EH (cell line): ENCODE data around the gene FXN.
"Not testable (repeated sequence)": the region's sequence is repeated elsewhere in the genome, so short reads cannot be mapped to it uniquely, and the experiment has no call there.

Source experiments
- DNase-seq: peaks from one replicate; pipeline ENCODE4 v3.0.0-alpha.2; 2015; ENCODE audit warnings: low read depth

The FXN gene

DNA sequence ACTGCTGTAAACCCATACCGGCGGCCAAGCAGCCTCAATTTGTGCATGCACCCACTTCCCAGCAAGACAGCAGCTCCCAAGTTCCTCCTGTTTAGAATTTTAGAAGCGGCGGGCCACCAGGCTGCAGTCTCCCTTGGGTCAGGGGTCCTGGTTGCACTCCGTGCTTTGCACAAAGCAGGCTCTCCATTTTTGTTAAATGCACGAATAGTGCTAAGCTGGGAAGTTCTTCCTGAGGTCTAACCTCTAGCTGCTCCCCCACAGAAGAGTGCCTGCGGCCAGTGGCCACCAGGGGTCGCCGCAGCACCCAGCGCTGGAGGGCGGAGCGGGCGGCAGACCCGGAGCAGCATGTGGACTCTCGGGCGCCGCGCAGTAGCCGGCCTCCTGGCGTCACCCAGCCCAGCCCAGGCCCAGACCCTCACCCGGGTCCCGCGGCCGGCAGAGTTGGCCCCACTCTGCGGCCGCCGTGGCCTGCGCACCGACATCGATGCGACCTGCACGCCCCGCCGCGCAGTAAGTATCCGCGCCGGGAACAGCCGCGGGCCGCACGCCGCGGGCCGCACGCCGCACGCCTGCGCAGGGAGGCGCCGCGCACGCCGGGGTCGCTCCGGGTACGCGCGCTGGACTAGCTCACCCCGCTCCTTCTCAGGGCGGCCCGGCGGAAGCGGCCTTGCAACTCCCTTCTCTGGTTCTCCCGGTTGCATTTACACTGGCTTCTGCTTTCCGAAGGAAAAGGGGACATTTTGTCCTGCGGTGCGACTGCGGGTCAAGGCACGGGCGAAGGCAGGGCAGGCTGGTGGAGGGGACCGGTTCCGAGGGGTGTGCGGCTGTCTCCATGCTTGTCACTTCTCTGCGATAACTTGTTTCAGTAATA lies at the start of gene FXN:
FXN (plus strand) TSS at position 315 of the 871 bp plus-strand sequence; CDS start at position 346, 31 bp downstream.
- DNase-seq: peak; percentile 81

DNA sequence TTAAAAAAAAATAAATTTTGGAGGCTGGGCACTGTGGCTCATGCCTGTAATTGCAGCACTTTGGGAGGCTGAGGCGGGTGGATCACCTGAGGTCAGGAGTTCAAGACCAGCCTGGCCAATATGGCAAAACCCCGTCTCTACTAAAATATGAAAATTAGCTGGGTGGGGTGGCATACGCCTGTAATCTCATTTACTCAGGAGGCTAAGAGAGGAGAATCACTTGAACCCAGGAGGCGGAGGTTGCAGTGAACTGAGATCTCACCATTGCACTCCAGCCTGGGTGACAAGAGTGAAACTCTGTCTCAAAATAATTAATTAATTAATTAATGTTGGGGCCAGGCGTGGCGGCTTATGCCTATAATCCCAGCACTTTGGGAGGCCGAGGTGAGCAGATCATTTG lies 48.6 kb upstream of the FXN start:
- DNase-seq: not testable (repeated sequence)

DNA sequence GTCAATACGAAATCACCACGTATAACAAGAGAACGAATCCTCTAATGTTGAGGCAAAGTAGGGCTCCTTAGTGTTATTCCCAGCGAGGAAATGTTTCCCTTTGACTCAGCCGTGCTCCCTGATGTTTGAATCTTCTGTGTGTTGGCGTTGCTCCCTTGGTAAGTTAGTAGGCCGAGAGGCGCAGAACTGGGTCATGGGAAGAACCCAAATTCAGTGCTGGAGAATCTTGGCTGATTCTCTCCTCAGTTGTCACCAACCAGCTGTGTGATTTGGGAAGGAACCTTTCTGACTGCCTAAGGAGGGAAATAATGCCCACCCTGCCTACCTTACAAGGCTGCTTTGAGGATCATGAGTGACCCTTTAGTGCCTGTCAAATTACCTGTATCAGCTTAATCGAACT lies 44.1 kb upstream of the FXN start:
- DNase-seq: no peak

DNA sequence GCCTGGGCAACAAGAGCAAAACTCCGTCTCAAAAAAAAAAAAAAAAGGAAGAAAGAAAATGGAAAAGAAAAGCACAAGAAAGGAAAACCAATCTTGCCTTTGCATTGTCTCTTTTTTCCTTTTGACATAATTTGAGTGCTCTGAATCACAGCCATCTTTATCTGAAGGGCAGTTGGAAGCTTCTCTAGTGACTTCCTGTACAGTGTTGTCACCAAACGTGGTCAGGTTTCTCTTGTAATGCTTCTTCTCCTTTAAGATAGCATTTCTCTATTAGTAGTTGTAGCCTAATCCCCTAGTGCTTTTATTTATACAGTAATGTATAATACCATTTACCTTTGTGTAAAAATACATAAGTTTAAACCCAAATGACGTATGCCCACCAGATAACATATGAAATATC lies 39.8 kb upstream of the FXN start:
- DNase-seq: no peak

DNA sequence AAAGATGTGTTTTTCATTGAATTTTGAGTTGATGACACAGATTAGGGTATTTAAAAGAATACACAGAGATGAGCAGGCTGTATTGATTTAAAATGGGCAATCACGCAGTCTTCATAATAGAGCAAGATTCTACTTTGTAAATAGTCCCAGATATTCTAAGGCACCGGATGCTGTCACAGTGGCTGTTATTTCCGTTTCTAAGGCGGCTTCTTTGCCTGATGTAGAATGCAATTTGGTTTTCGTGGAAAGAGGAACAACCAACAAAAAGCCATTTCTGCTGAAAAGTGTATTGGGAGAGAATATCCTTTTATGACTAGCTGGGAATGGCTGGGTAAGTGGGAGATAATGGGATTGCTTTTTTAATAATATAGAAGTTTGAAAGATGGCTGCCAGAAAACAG lies 39.1 kb upstream of the FXN start:
- no peak for DNase-seq

DNA sequence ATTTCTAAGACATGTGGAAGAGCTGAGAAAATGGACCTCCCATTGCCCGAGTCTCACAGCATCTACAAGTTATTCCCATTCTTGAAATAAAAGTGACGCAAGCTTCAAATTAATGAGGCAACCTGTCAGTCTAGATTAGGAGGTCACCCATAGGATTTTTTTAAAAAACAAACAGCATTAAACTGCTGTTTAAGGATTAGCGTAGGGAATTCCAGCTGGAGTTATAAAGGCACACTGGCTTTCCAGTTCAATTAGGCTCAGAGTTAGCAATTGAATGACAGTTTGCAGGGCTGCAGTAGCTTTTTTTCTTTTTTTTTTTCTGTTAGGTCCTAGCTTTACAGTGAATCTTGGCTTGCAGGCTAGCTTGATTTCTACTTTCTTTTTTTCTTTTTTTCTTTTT lies 37.9 kb upstream of the FXN start:
- DNase-seq: no peak

DNA sequence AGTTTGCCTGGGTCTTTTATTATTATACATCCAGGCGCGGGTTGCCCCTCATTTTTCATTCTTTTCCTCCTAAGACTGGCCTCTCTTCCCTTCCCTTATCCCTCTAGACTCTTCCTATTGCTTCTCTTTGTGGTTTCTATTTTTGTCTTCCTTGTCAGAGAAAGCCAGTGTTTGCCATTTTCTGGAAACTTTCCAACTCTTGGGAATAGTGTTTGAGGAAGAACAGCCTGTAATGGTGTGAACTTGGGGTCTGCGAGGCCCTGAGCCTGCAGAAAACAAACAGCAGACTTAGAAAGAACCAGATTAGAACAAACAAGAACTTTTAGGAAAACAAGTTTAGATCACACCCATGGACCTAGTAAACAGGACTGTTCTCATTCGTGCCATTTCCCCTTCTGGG lies 37.2 kb upstream of the FXN start:
- DNase-seq: no peak

DNA sequence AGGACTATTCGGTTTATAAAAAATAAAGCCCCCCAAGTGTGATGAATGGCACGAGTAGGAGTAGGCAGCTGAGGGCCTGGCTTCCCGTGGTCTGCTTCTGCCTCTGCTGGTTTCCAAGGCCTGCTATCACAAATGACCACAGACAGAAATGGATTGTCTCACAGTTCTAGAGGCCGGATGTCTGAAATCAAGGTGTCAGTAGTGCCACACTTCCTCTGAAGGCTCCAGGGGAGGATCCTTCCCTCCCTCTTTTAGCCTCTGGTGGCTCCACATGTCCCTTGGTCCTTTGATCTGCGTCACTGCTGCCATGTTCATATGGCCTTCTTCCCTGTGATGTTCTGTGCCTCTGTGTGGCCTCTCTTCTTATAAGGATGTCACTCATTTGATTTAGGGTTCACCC lies 36.7 kb upstream of the FXN start:
- DNase-seq: no peak

DNA sequence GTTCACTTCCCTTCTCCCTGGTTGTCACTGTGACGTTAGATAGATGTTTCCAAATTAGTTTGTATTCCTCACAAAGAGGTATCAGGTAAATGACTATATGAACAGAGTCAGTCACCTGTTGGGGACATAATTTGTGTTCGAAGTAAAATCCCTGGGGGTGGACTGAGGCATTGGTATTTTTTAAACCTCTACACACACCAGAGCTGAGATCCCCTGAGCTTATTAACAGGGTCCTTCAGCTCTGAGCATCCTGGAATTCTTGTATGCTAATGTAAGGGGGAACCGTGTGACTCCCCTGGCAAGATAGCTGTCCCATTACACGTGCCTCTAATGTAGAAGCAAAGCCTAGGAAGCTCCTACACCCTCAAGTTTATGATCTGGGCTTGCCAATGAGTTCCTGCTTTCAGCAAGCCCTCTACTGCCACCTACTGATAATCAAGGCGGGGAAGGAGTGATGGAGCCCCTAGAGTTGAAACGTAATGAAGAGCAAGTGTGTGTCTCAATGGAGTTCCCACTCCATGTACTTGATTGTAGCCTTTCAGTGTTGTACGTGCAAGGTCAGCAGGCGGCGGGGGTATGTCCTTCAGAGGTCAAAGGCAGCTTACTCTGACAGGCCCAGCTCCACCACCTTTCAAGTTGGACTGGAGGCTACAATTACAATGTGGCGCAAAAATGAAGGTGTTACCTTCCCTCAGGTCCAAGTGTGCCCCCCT lies 36.0 kb upstream of the FXN start:
- peak; percentile 71 for DNase-seq

DNA sequence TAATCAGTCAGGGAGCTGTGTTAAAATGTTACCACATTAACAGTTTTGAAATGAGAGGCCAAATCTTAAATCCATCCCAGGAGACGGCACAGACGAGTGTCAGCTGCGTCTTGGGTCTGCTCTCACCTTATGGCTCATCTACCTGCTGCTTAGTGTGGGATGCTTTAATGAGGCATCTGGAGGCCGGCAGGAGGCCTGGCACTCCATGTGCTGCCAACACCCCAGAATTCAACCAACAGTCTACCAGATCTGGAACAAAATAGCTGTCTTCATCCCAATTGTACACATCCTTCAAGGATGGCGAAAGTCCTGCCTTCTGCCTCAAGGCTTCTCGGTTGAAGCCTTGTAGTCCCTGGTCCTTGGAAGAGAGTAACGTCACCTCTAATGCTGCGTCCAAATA lies 33.6 kb upstream of the FXN start:
- DNase-seq: no peak

DNA sequence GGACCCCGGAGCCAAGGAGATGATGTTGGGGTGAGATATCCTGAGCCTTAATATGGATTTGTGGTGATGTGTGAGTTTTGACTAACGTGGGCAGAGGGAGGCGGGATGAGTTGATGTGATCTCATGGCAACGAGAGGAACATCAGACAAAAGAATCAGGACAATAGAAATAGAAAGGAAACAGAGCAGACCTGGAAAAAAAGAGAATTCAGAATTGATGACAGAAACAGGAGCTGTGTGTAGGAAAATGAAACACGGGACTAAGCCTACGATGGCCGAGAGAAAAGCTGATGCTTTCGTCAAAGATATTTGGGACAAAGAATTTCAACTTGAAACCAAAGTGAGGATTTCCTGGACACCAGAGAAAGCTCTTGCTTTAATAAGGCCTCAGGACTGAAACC lies 32.5 kb upstream of the FXN start:
- no peak for DNase-seq

DNA sequence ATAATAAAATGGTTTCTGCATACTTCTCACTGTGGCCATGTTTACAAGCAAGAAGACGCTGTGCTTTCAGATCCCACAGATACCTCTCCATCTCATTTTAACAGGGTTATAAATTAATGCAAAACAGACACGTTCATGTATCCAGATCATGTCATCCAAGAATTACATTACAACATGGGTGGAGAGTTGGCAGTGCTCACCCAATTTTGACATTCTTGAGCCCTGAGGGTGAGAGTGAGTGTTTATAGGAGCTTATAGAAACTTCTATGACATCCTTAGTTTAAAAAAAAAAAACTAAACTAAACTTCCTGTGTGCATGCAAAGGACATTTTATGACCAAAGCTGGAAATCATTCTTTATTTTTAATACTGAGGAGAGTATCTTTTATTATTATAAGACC lies 30.7 kb upstream of the FXN start:
- peak; percentile 62 for DNase-seq

DNA sequence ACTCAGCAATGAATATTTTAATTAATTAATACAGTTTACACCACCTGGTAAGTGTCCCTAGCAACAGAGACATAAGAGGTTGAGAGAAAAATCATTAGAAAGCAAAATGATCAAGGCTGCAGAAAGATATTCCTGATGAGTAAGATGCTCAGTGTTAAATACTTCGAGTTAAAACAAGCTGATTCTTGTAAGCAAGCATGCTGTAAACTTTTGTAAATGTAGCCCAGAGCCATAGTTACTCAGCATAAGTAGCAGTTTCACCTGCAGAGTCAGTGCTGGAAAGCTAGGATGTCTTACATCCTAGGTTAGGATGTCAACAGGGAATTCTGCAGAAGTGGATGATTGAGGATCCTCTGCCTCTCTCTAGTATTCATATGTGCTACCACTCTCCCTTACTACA lies 25.8 kb upstream of the FXN start:
- no peak for DNase-seq

DNA sequence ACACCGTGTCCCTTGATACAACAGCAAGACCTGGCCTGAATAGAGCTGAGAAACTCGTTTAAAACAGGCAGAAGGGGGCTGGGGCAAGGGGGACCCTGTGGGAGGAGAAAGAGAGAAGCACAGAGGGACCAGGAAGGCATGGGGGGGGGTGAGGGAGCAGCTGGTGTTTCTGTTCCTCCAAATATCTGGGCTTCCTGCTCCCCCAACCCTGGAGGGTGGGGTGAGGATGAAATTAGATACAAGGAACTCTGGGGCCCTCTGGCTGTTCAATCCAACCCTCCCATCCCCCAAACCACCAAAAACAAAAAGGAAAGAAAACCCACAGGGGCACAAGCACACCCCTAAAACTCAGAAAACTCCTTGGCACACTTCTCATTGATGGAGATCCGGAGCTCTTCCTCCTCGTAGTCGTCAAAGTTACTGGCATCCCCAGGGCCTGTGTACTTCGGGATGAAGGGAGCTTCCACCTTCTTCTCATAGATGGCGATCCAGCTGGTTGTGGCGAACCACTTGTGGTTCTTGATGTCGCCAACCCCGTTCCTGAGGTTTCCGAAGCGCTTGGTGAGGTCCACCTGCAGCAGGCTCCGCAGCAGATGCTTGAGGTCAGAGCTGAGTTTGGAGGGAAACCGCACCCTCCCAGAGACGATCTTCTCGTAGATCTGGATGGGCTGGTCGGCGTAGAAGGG lies 22.7 kb upstream of the FXN start:
- no peak for DNase-seq

DNA sequence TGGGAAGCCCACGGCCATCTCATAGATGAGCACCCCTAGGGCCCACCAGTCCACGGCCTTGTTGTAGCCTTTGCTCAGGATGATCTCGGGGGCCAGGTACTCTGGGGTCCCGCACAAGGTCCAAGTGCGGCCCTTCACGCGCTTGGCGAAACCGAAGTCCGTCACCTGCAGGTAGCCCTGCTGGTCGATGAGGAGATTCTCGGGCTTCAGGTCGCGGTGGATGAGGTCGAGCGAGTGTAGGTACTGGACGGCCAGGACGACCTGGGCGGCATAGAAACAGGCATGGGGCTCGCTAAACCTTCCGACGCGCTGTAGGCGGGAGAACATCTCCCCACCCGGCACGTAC lies 22.2 kb upstream of the FXN start:
- no peak for DNase-seq

DNA sequence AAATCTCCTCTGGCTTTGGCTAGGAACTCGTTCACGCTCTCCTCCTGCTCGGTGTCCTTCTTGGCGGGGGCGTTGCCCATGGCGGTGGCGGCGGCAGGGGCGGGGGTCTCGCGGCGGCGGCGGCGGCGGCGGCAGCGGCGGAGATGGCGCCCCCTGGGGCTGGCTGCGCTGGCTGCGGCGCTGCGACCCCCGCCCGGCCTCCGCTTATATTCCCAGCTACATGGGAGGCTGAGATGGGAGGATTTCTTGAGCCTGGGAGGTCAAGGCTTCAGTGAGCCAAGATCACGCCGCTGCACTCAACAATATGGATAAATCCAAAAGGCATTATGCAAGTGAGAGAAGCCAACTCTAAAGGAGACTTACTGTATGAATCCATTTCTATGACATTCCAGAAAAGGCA lies 21.5 kb upstream of the FXN start, which contains the start of gene PRKACG:
PRKACG (minus strand) TSS at position 101 of the 400 bp plus-strand sequence; CDS start at position 80, 21 bp downstream.
- DNase-seq: no peak

DNA sequence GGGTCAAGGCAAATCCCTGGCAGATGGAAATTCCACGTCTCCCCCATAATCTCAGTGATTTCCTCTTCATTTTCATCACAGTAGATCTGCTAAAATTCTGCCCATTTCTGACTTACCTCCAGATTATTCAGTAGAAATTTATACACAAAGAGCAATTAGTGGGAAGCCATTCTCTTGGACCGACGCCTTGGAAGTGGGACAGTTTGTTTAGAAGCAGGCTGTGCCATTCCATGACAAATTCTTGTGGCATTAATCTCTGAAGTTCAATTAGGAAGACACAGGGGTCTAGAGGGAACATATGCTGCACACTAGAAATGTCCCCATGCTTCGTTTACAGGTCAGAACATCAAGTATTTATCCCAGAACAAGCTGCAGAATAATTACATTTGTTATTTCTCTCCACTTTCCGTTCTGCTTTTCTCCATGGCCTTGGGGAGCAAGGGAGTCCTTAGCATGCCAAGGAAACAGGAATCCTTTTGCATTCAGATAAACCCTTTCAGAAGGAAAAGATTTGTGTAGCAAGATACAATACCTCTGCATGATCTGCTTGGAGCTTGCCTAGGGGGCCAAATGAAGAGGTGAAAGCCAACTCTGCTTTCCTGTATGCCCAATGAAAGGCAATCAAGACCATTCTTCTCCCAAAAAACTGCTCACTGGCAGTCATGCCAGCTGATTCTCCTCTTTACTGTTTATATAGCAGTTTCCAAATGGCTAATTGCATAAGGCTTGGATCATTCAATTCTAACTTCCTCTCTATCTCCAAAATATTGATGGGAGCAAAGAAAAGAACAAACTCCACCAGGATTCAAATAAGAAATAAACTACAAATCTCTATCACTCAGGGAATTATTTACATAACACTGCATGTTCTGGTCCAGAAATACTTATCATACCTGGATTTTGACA lies 19.1 kb upstream of the FXN start:
- no peak for DNase-seq

DNA sequence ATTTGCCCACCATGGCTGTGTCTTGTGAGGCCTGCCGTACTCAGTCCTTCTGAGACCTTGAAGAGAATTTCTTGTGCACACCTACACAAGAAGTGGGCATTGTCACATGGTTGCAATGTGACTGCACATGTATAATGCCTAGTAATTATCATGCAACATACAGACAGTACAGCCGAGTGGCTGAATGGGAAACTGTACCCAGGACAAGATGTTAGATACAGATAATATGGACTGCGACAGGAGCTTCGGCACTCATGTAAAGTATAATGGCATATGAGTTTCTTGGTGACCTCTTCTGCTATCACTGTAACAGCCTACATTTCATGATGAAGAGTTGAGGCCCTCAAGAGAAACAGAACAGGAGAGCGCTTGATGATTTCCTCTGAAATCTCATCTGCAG lies 16.8 kb upstream of the FXN start:
- no peak for DNase-seq

DNA sequence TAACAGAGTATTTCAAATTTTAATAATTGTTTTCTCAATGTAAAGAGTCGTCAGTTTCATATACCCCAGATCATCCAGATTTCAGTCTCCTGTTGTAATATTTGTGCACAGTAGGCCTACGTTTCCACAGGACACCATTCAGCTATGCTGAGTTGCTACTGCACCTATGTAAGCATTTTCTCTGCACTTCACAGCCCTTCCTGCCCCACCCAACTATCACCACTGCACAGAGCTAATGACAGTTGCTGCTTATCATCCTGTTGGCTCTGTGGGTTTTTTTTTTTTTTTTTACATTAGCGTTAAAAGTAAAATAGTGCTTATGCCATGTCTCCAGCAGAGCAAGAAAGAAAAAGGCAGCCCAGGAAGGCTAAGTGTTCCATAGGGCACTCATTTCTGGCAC lies 15.7 kb upstream of the FXN start:
- no peak for DNase-seq

DNA sequence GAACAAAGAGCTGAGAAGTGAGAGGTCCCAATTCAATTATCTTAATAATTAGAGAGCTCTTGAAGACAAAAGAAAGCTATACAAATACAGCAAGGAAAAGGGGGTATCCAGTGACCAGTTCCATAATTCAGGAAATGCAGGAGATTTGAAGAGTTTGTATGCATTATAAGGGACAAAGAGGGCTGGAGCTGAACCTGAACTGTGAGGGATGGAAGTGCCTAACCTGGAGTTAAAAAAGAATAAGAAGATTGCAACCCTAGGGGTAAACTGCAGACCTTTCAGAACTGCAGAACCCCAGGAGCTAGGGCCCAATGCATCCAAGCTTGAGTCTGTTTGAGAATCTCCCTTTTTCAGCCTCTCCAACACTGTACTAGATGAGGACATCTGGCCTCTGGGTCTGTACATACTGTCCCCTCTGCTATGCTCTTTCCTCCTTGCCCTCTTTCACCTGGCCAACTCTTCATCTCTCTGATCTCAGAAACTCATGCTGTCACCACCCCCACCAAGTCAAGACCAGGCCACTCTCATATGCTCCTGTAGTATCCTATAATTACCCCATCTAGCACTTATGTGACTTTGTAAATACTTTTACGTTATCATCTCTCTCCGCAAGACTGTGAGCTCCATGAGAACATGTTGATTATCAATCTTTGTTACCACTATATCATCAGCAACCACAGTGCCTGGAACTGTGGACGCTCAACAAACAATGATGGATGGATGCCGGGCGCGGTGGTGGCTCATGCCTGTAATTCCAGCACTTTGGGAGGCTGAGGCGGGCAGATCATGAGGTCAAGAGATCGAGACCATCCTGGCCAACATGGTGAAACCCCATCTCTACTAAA lies 15.0 kb upstream of the FXN start:
- DNase-seq: no peak

DNA sequence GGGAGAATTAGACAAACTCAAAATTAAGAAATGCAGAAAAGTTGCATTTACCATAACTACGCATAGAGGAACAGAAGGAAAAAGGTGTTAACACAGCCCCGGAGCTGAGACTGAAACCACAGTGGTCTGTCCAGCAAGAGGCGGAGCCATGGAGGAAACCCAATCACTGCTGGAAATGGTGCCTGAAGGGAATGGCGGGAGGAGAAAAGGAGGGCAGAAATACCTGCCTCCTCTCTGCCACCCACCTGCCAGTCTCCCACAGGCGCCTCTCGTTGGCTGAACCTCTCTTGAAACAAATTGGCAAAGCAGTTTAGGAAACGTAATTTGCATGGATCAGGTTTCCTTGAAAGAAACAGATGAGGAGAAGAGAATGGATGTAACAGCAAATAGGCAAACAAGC lies 11.9 kb upstream of the FXN start:
- DNase-seq: no peak
